GM18858 (cell line): ENCODE measurements around the gene KLHL3.

Source experiments
- ATAC-seq: cut with Tn5 transposase; IDR thresholded peaks from one replicate; pipeline ENCODE4 v1.9.1; 2021; ENCODE audit not compliant: unreplicated experiment

KLHL3 gene

DNA sequence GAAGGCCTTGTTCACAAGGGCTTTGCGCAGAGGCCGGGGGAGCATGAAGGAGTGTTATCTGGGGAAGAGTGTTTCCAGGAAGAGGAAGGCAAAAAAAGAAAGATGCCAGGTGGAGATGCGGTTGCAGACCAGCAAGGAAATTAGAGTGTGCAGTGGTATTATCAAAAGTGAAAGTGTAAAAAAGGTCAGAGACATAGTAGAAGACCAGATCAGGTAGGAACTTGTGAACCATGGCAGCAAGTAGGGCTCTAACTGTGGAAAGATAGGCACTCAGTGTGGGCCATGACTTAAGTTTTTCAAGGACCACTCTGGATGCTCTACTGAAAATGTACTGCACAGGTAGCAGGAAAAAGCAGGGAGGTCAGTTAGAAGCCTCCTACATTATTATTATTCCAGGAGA, 146.7 kb downstream of the KLHL3 start:
- peak; percentile 68 for ATAC-seq

DNA sequence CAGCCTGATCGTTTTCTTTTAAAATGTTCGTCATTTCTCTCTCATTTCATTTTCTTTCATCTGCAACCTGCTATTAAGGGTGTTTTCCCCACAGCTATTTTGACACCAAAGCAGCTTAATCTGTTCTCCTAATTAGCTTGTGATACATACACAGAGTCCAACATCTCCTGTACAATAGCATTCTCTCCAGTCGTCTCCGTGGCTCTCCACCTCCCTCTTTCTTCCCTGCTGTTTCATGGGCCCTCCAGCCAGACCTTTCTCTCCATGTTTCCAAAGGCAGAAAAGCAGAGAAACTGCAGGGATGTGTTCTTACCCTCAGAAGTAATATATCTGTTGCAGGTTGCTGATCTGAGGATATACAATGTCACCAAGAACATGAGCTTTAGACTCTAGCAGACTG, 148.0 kb downstream of the KLHL3 start:
- no peak for ATAC-seq

DNA sequence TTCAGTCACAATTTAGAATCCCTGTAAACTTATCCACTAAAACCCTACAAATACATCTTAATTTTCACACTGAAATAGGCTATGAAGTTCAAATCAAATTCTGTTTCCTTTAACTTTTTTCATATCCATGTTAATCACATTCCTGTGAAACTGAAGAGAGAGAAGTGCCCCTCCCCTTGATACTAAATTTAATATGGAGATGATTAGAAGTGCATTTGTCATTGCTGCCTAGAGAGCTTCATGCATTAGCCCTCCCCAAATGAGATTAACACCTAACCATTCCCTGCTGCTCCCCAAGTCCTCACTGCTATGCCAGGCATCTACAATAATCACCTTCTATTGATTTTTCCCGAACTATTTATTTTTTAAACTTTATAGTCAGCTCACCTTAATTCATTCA, 151.6 kb downstream of the KLHL3 start:
- ATAC-seq = no peak

DNA sequence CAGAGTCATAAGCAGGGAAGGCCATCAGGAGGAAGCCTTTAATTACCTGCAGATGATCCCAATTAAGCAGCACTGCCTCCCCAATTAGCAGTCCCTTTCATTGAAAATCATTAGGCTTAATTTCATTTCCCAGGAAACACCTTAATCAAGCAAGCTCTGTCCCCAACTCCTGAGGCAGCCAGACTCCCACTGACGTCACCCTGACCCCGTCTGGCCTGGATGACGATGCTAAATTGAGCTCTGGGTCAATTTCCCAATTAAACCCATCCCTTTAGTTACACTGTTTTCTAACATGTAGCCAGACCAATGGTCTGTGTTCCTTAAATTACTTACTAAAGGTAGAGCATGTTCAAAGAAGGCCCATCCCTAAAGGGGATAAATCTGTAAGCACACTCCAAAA, 152.8 kb downstream of the KLHL3 start:
- no peak for ATAC-seq

DNA sequence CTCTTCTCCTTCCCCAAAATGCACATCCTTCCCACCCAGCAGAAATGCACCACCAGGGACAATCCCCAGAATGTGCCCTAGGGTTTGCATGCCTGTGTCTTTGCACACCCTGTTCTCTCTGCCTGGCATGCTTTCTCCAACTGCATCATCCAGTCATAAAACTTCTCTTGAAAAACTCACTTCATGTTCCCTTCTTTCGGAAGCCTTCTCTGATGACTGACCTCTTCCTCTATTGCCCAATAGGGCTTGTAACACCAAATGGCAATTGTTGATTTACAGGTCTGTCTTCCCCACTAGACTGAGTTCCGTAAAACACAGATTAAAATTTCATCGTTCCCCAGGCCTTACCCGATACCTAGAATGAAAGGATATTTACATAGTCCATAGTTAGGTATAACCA, 153.7 kb downstream of the KLHL3 start:
- ATAC-seq = no peak

DNA sequence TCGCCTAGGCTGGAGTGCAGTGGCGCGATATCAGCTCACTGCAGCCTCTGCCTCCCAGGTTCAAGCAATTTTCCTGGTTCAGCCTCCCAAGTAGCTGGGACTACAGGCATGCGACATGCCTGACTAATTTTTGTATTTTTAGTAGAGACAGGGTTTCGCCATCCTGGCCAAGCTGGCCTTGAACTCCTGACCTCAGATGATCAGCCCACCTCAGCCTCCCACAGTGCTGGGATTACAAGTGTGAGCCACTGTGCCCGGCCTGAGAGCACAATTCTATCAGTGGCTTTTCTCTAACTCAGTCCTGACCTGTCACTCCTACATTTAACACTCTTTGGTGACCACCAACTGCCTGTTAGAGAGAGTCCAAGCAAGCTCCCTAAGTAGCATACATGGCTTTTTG, 154.1 kb downstream of the KLHL3 start:
- no peak for ATAC-seq

GRCh38 chr5:137580030-137580429, 155.9 kb downstream of the KLHL3 start:
- ATAC-seq = no peak

GRCh38 chr5:137575847-137576246, 160.0 kb downstream of the KLHL3 start:
- no peak for ATAC-seq

DNA sequence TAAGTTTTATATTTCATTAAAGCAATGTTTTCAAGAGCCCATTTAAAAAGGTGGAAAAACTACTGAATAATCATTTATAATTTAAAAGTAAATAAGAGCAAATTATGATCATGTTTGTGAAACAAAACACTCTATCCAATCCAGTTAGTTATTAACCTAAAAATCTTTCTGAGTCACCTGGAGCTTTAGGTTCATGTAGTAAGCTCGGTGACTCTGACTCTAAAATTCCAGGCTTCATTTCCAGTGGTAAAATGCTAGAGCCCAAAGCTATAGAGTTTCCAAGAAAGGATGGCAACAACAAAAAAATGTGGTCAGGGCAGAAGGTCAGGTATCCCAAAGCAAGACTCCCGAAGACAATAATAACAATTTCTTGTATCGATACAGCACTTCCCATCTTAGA, 160.7 kb downstream of the KLHL3 start:
- no peak for ATAC-seq

- ATAC-seq = no peak
These were observed 162.5 kb downstream of the KLHL3 start for GRCh38 chr5:137573376-137573775.

DNA sequence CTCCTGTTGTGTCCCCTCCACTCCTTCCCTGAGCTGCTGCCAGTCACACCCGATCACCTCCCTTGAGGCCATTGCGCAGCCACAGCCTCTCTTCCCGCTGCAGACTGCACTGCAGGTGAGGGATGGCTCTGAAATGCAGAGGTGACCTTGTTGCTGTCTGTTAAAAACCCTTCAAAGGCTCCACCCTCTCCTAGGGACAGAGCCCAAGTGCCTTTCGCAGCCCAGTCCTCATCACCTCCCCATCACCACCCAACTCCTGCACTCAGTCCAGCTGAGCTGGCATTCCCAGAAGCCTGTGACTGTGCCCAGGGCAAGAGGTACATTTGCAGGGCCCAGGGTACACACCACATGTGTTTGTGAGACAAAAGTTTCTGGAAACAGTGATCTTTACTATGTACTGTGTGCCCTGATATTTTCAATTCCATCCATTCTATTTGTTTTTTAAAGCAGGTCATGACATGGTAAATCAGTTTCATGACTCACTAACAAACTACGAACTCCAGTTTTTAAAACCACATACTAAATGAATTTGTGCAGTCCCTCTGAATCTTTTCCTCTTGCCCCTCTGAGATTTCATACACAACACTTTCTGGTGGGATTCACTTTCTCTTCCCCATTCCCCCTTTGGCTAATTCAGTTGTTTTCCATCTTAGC, 163.7 kb downstream of the KLHL3 start:
- ATAC-seq = no peak

DNA sequence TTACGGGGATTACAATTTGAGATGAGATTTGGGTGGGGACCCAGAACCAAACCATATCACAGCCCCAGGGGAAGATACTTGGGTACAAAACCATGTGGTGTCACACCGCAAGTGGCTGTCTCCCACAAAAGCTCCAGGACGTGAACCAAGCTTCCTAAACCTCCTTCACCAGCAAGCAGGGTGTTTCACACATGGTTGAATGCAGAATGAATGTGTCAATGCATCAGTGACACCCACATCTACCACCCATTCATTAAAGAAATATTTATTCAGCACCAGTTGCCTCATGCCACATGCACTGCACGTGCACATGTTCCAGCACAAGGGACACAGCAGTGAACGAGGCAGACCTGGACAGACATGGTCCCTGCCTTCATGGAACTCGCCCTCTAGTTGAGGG, 165.8 kb downstream of the KLHL3 start:
- no peak for ATAC-seq
